WTC11 (cell line): ENCODE results near the gene ZNF814. TPM values are rescaled to one million over a fixed set of nuclear protein-coding genes. Genes with fewer than 3 reads are reported as not detected.
A peak's percentile ranks its signal among the peaks of the same experiment; 100 is the strongest.
"Not testable (repeated sequence)": the region's sequence is repeated elsewhere in the genome, so short reads cannot be mapped to it uniquely, and the experiment has no call there.

Experiments
- ATAC-seq: fragments of 200-7000 bp; cut with Tn5 transposase; 2 replicates; pipeline ENCODE4 v1.10.0; 2021; ENCODE audit warnings: mild to moderate bottlenecking, moderate library complexity
- CTCF ChIA-PET: fragments of 300-600 bp; sonication (Branson Sonifier 250); formaldehyde crosslinking; loops from one replicate; lab custom pipeline; 2021; ENCODE audit warnings: antibody characterized with exemption; lab: Charles Lee
- POLR2A ChIA-PET: fragments of 350-600 bp; sonication (Branson Sonifier 250); formaldehyde crosslinking; loops from one replicate; lab custom pipeline; 2021; ENCODE audit warnings: antibody characterized with exemption; lab: Charles Lee
- DNase-seq: peaks from one replicate; pipeline ENCODE4 v3.0.0; 2021; ENCODE audit warnings: low spot score
- H3K27ac Mint-ChIP-seq: 2 replicates; pipeline ENCODE4 v1.8.0; 2021; ENCODE audit warnings: mixed read lengths
- H3K27me3 Mint-ChIP-seq: 2 replicates; pipeline ENCODE4 v1.8.0; 2021; ENCODE audit warnings: low read depth, mild to moderate bottlenecking, moderate library complexity, mixed read lengths
- H3K36me3 Mint-ChIP-seq: 2 replicates; pipeline ENCODE4 v1.8.0; 2021; ENCODE audit warnings: mixed read lengths
- H3K4me1 Mint-ChIP-seq: 2 replicates; pipeline ENCODE4 v1.8.0; 2022; ENCODE audit warnings: mixed read lengths
- H3K4me3 Mint-ChIP-seq: 2 replicates; pipeline ENCODE4 v1.8.0; 2021; ENCODE audit warnings: mild to moderate bottlenecking, moderate library complexity, mixed read lengths
- H3K9me3 Mint-ChIP-seq: 2 replicates; pipeline ENCODE4 v1.8.0; 2021; ENCODE audit warnings: mixed read lengths
- AR ChIP-seq: fragments of 250-450 bp; sonication (Bioruptor Pico); IDR thresholded peaks from 2 replicates; pipeline ENCODE4 v1.9.0; 2021; ENCODE audit warnings: mild to moderate bottlenecking
- EMX1 ChIP-seq: fragments of 250-450 bp; sonication (Bioruptor Pico); IDR thresholded peaks from 2 replicates; pipeline ENCODE4 v1.8.0; 2021; ENCODE audit warnings: mild to moderate bottlenecking
- ERG ChIP-seq: fragments of 250-450 bp; sonication (Bioruptor Pico); IDR thresholded peaks from 2 replicates; pipeline ENCODE4 v1.8.0; 2021; ENCODE audit warnings: mild to moderate bottlenecking
- FOXK1 ChIP-seq: sonication (generic); formaldehyde crosslinking; IDR thresholded peaks from 2 replicates; pipeline ENCODE4 v1.8.0; 2022; ENCODE audit warnings: mild to moderate bottlenecking, moderate library complexity, missing genetic modification reagents
- FOXP1 ChIP-seq: sonication (generic); formaldehyde crosslinking; IDR thresholded peaks from 2 replicates; pipeline ENCODE4 v1.8.0; 2022; ENCODE audit warnings: missing genetic modification reagents, mild to moderate bottlenecking, moderate library complexity, borderline replicate concordance
- GABPB1 ChIP-seq: sonication (generic); formaldehyde crosslinking; IDR thresholded peaks from 2 replicates; pipeline ENCODE4 v1.8.1; 2023; ENCODE audit warnings: mild to moderate bottlenecking, missing genetic modification reagents
- MAX ChIP-seq: sonication (generic); formaldehyde crosslinking; IDR thresholded peaks from 2 replicates; pipeline ENCODE4 v1.8.0; 2022; ENCODE audit warnings: mild to moderate bottlenecking, missing genetic modification reagents
- MYBL2 ChIP-seq: sonication (generic); formaldehyde crosslinking; IDR thresholded peaks from 2 replicates; pipeline ENCODE4 v1.8.1; 2023; ENCODE audit warnings: mild to moderate bottlenecking, moderate library complexity, missing genetic modification reagents
- NFATC4 ChIP-seq: fragments of 250-450 bp; sonication (Bioruptor Pico); IDR thresholded peaks from 2 replicates; pipeline ENCODE4 v1.9.0; 2021; ENCODE audit warnings: mild to moderate bottlenecking
- NFE2L1 ChIP-seq: sonication (generic); formaldehyde crosslinking; IDR thresholded peaks from 2 replicates; pipeline ENCODE4 v1.8.1; 2023; ENCODE audit warnings: missing genetic modification reagents
- NFYB ChIP-seq: sonication (generic); formaldehyde crosslinking; conservative IDR thresholded peaks from 2 replicates; pipeline ENCODE4 v1.8.0; 2022; ENCODE audit warnings: low read depth, missing genetic modification reagents
- PRRX2 ChIP-seq: fragments of 250-450 bp; sonication (Bioruptor Pico); IDR thresholded peaks from 2 replicates; pipeline ENCODE4 v1.8.0; 2021; ENCODE audit warnings: mild to moderate bottlenecking
- SP1 ChIP-seq: sonication (generic); formaldehyde crosslinking; conservative IDR thresholded peaks from 2 replicates; pipeline ENCODE4 v1.8.1; 2022; ENCODE audit warnings: missing genetic modification reagents
- USF1 ChIP-seq: sonication (generic); formaldehyde crosslinking; IDR thresholded peaks from 2 replicates; pipeline ENCODE4 v1.8.0; 2022; ENCODE audit warnings: mild to moderate bottlenecking, missing genetic modification reagents
- USF2 ChIP-seq: sonication (generic); formaldehyde crosslinking; IDR thresholded peaks from 2 replicates; pipeline ENCODE4 v1.8.1; 2023; ENCODE audit warnings: mild to moderate bottlenecking, missing genetic modification reagents, moderate library complexity
- ZNF532 ChIP-seq: fragments of 250-450 bp; sonication (Bioruptor Pico); IDR thresholded peaks from 2 replicates; pipeline ENCODE4 v1.9.0; 2021; ENCODE audit warnings: mild to moderate bottlenecking, borderline replicate concordance
- ZNF671 ChIP-seq: fragments of 250-450 bp; sonication (Bioruptor Pico); IDR thresholded peaks from 2 replicates; pipeline ENCODE4 v1.8.0; 2021; ENCODE audit warnings: mild to moderate bottlenecking
- ZSCAN18 ChIP-seq: fragments of 250-450 bp; sonication (Bioruptor Pico); IDR thresholded peaks from 2 replicates; pipeline ENCODE4 v2.1.2; 2022; ENCODE audit warnings: mild to moderate bottlenecking, moderate library complexity
- total RNA-seq: library from RNA; stranded (reverse); gene quantifications from 3 replicates; pipeline ENCODE4 v1.2.3, GENCODE V29; 2021

The ZNF814 gene
- total RNA-seq, 1 experiment from 2014 or later = 60.7 TPM

GRCh38 chr19:57850553-57851017 lies 38.3 kb downstream of the ZNF814 start:
- TF ChIP-seq ZNF671 (CRISPR knock-in tag) = 0 out of 2 replicates have a peak, but pooled peaks have one; percentile 29
- TF ChIP-seq NFATC4 (CRISPR knock-in tag) = peak; percentile 58; the same call in 1 of the 2 replicates
- no peak for TF ChIP-seq ZSCAN18 (CRISPR knock-in tag)
- DNase-seq (peak; percentile 36), ATAC-seq (peak; percentile 3; the same call in 1 of the 2 replicates)
- CTCF ChIA-PET = interaction anchor here (1.9 kb wide), 1 partner anchor 142 kb away, joined by 8 read pairs; the partner anchor contains the start of gene ZNF154
- POLR2A ChIA-PET = interaction anchor here (0.6 to 1.0 kb wide), 4 partner anchors 10 to 46 kb away, joined by 3 read pairs; no protein-coding TSS in a partner anchor
- Mint-ChIP-seq H3K36me3 (peaks cover 31% of the 10 kb centered on the region), H3K27ac (peak overlapping the region; percentile 95), H3K4me3 (peak overlapping the region; percentile 86), H3K27me3 (no peaks in the 10 kb centered on the region), H3K9me3 (no peaks in the 10 kb centered on the region), H3K4me1 (peaks cover 23% of the 10 kb centered on the region)

GRCh38 chr19:57849666-57850473 lies 39.0 kb downstream of the ZNF814 start, which contains the start of gene ZNF587:
TSS of gene ZNF587 (plus strand) at chr19:57849859. CDS start at chr19:57850039, 180 bp downstream.
- POLR2A ChIA-PET = interaction anchor here (0.6 to 1.0 kb wide), 6 partner anchors 17 to 80 kb away, joined by 3 to 8 read pairs (median 4); partner anchors contain the start of genes ZNF552, ZNF586 and ZNF587B

More at GRCh38 chr19:57849666-57850473, 39.0 kb downstream of the ZNF814 start, which contains the start of gene ZNF587:
- Mint-ChIP-seq H3K27ac (peak within 1 kb of the TSS; percentile 95), H3K36me3 (peaks cover 31% of the 10 kb centered on the region), H3K4me1 (peaks cover 23% of the 10 kb centered on the region), H3K4me3 (peak within 1 kb of the TSS; percentile 86)
- H3K9me3 Mint-ChIP-seq, H3K27me3 Mint-ChIP-seq: not testable (repeated sequence)
- CTCF ChIA-PET = interaction anchor here (0.6 to 1.9 kb wide), 2 partner anchors 28 to 141 kb away, joined by 4 to 8 read pairs; partner anchors contain the start of gene ZNF154
- DNase-seq (peak; percentile 67), ATAC-seq (peak; percentile 89)
- TF ChIP-seq MAX = peak; percentile 45; the same call in 1 of the 2 replicates
- peak; percentile 71 for TF ChIP-seq ERG (CRISPR knock-in tag)
- TF ChIP-seq NFE2L1 (CRISPR knock-in tag) = 0 out of 2 replicates have a peak, but pooled peaks have one; percentile 35
- peak; percentile 41; the same call in 1 of the 2 replicates for TF ChIP-seq NFATC4 (CRISPR knock-in tag)
- TF ChIP-seq NFYB (CRISPR knock-in tag) = peak; percentile 77
- peak; percentile 57; the same call in 1 of the 2 replicates for TF ChIP-seq FOXK1
- TF ChIP-seq PRRX2 (CRISPR knock-in tag) = peak; percentile 44; the same call in 1 of the 2 replicates
- peak; percentile 55; the same call in 1 of the 2 replicates for TF ChIP-seq USF2
- TF ChIP-seq SP1 (CRISPR knock-in tag) = 0 out of 2 replicates have a peak, but pooled peaks have one; percentile 27
- TF ChIP-seq EMX1 = peak; percentile 79; the same call in 1 of the 2 replicates
- TF ChIP-seq ZNF532 (CRISPR knock-in tag) = peak; percentile 63; the same call in 1 of the 2 replicates
- TF ChIP-seq USF1 (CRISPR knock-in tag) = peak; percentile 52; the same call in 1 of the 2 replicates
- TF ChIP-seq AR (CRISPR knock-in tag) = 0 out of 2 replicates have a peak, but pooled peaks have one; percentile 43
- TF ChIP-seq FOXP1 = peak; percentile 46; the same call in 1 of the 2 replicates
- TF ChIP-seq MYBL2 (CRISPR knock-in tag) = peak; percentile 54; the same call in 1 of the 2 replicates
- TF ChIP-seq GABPB1 (CRISPR knock-in tag) = peak; percentile 81
